NCI-H2029 (cell line): ENCODE measurements around the gene MTIF3.

Experiments
- DNase-seq: peaks from one replicate; lab custom pipeline; 2025; lab: John Stamatoyannopoulos, UW

MTIF3 gene, protein sequence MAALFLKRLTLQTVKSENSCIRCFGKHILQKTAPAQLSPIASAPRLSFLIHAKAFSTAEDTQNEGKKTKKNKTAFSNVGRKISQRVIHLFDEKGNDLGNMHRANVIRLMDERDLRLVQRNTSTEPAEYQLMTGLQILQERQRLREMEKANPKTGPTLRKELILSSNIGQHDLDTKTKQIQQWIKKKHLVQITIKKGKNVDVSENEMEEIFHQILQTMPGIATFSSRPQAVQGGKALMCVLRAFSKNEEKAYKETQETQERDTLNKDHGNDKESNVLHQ

DNA sequence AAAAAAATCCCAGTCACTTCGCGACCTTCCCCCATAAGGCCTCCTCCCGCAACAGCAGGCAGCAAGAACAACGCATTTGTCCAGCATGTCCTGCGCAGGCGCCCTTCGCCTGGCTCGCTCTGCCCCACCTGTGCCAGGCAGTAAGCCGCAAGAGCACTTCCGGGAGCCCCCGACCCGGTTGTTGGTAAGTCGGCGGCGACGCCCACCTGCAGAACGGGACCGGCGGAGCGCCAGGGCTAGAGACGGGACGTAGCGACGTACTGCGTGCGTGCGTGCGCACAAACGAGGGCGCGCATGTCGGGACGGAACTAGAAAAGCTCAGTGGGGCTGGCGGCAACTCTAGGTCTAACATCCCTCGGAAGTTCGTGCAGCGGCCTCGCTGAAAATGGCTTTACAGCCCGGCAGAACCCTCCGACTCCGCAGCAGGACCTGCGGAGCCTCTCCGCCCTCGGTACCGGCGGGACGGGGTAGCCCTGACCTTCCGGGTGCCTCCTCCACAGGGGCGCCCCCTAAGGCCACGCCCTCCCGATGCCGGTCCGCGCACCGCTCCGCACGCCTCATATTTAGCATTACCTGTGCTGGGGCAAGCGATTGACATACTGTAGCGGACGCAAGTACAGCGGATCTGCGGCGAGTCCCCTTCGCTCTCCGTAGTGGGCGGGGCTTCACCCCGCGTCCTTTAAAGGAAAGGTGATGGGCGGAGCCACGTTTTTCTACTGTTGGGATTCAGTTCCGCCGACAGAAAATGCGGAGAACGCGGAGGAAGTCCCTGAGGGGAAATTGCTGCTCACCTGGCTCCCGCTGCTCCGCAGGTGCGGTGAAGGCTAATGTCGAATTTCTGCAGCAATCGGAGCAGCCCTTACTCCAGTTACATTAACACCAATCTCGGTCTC lies at the start of gene MTIF3:
Gene MTIF3 (minus strand): TSS at position 629 of the 893 bp plus-strand sequence. CDS start 10,116 bp downstream, outside the sequence.
- DNase-seq = peak; percentile 90

DNA sequence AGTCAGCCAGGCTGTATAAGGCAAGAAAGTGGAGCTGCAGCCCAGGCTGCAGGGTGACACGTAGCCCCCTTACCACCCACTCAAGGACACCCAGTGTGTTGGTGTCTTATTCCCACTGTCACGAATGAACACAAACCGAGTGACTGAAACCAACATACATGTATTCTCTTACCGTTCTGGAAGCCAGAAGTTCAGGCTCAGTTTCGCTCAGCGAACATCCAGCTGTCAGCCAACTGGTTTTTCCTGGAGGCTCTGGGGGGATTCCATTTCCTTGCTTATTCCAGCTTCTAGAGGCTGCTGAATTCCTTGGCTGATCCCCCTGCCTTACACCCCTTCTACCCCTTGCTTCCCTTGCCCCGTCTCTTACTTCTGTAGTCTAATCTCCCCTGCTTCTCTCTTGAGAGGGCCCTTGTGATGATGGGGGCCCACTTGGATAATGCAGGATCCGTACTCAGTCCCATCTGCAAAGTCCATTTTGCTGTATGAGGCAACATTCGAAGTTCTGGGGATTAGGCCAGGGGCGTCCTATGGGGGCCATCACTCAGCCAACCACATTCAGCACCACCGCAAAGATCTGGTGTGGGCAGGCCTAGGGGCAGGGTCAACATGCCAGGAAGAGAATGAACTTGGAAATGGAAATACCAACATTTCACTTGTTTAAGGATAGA lies 47.3 kb upstream of the MTIF3 start:
- DNase-seq = no peak

DNA sequence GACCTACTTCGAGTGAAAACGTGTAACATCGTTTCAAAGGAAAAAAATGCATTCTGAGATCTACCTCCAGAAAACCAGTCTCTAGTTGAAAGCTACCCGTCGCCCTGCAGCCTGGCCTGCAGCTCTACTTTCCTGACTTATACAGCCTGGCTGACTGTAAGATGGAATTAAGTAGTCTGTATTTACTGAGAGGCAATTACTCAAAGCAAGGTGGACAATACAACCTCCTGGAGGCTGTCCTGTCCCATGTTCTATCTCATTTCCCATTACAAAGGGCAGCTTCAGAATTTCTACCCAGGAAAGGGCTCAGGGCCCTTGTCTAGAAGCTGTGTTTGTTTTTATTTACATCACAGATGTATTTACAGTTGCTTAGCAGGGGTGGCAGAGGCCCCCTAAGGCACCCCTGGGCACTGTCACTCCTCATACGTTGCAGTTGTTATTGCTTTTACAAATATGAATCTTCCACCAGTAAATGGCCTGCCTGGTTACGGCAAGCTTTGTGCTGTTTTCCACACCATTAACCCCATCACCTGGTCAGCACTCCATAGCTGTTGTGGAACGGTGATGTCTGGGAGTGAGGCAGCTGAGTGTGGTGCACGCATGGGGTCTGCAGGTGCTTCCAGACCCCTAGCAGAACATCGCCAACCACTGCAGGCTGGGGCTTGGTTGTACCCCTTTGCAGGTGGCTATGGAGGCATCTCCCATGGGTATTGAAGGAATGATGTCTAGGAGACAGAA lies 46.3 kb upstream of the MTIF3 start:
- DNase-seq = no peak

DNA sequence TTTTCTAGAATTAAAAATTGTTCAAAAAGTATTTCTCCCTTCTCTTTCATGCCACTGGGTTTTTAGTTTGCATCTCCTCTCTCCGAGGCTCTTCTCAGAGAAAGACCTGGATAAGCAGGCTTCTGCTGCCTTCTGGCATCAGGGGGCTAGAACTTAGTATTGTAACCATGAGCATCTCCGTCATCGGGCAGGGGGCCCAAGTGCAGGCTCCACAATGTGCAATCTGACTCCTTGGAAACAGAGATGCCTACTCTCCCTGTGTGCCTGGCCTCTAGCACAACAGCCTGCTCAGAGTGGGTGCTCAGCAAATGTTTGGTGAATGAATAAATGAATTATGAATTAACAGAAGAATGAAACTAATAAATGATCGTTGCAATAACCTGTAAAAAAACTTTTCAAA lies 45.6 kb upstream of the MTIF3 start:
- DNase-seq = no peak

DNA sequence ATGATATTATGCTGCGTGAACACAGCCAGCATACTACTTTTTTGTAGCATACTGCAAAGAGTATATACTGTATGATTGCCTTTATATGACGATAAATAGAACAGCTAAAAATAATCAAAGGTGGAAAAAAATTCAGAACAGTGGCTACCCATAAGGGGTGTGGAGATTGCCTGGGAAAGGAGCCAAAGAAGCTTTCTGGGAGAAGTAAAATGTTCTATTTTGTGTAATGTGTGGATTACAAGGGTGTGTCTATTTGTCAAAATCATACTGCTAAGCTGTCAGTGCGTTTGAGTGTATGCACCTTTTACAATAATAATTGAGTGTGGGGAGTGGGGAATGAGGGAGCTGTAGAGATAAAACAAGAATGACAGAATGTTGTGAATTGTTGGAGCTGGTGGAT lies 45.2 kb upstream of the MTIF3 start:
- no peak for DNase-seq

DNA sequence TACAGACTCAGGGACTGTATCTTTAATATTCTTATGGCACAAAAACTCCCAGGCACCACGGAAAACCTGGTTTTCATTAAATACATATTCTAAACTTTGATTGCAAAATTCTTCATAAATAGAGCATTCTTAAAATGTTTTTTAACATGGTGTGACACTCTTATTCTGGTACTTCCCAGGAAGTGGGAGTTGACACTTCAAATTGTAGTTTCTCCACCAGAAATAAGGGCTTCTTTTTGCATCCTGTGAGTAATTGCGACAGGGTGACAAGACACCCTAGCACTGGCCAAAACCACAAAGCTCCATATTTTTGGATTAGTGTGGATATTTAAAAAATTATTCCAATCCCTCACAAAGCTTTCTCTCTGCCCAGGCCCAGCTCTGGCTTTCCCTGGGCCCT lies 43.6 kb upstream of the MTIF3 start:
- DNase-seq = no peak

DNA sequence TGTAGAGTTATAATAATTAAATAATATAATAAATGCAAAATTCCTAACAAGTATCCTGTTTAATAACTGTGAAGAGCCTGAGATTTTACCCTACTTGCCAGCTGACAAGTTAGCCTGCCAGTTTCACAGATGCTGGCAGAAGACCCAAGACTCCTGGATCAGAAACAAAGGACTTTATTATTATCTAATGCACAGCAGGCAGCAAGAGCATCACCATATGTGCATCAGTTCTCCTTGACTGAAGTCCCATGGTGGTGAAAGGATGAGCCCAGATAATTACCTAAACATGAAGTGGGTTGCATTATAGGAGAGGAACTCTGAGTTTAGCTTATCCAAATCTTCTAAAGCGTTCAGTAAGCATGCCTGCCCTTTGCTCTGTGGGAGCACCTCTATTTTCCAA lies 39.1 kb upstream of the MTIF3 start:
- DNase-seq = no peak

DNA sequence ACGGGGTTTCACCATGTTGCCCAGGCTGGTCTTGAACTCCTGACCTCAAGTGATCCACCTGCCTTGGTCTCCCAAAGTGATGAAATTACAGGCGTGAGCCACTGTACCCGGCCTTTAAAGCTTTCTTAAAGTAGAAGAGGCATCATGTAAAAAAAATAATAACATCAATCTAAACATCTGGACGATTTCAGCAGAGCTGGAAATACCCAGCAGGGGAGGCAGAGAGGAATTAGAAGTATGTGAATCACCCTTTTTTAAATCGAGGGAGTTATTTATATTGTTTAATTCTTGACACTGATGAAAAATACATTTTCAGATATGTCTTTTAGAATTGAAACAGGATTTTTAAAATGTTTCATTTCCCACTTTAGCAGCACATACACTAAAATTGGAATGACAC lies 37.4 kb upstream of the MTIF3 start:
- DNase-seq = no peak

DNA sequence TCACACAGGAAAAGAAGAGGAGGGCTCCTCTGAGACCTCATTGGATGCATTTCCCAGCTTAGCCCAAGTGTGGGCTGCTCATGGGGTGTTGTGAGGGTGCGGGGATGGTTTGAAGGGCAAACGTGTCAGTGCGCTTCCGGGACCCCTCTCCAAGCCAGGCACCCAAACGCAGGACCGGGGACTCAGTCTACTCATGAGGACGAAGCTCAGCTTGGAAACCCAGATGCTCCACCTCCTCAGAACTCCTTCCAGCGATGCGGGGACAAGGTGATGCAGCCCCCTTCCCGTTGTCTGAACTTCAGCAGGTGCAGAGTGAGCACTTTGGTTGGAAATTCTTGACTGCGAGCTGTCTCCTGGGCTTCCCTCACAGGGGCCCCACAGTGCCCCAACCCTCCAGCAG lies 33.1 kb upstream of the MTIF3 start:
- DNase-seq = no peak

DNA sequence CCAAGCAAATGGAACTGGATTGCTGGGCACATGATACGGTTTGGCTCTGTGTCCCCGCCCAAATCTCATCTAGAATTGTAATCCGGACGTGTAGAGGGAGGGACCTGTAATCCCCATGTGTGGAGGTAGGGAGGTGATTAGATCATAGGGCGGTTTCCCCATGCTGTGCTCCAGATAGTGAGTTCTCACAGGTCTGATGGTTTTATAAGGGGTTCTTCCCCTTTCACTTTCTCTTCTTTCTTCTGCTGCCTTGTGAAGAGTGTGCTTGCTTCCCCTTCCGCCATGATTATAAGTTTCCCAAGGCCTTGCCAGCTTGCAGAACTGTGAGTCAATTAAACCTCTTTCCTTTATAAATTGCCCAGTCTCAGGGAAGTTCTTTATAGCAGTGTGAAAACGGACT lies 32.6 kb upstream of the MTIF3 start:
- DNase-seq = no peak

DNA sequence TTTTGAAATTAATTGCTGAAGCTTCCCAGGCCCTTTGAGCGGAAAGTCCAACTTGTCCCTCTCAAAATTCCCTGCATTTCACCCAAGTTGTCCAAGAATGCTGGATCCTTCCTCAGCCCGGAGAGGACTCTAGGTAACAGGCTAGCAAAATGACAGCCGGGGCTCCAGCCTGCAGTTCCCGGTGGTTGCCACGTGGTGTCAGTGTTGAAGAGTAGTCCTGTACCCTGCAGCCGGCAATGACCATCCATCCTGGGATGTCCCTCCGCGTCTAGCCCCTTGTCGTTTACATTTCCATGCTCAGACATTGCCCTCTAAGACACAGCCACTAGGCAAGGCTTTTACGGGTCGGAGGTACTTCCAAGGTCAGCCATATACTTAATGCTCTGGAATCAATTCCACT lies 31.4 kb upstream of the MTIF3 start:
- no peak for DNase-seq

DNA sequence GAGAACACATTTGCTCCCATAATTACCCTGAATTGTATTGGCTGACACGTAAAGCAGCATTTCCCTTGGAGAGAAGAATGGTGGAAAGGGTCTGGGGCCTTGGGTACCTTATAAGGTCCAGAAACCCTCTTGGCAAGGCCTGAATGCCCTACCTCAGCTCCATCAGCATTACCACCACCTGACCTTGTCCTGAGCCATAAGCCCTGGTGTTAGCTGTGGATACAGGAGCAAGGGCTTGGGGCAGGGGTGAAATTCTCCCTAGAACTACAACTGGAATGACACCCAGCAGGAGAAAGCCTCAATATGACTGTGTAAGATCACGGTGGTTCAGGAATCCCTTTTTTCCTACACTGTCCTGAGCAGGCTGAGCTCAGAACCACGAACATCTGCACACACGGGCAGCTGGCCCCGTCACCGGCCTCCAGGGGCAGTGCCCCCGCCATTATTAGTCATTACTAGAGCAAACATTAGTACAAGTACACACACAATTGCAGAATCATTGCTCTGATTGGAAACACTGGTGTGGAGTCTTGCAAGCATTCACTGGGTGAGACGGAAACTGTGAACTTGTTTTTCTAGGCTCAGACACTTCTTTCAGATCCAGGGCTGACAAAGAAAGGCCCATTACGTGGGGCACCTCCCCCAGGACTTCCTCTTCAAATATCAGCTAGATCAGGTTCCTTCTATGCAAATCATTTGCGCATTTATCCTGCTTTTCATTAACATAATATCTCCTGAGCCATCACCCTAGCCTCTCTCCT lies 26.8 kb upstream of the MTIF3 start:
- no peak for DNase-seq

DNA sequence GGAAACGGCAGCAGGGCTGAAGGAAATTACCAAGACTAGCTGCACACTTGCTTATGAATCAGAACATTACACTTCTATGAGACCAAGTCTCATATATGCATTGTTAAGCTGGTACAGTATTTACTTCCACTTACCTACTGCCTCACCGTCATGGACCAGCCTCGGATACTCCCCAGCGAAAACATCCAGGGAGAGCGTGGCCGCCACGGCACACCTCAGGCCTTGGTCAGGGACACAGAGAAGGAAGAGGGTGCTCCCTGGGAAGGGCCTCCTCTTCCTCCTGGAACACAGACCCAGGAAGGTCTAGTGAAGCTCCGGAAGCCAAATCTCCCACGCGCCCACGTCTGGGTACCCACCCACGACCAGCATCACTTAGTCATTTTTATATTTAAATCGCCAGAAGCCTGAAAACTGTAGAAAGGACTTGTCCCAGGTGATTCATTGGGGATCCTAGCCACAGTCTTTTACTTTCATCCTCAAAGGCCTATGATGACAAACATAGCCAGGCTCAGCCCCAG lies 24.4 kb upstream of the MTIF3 start:
- no peak for DNase-seq

DNA sequence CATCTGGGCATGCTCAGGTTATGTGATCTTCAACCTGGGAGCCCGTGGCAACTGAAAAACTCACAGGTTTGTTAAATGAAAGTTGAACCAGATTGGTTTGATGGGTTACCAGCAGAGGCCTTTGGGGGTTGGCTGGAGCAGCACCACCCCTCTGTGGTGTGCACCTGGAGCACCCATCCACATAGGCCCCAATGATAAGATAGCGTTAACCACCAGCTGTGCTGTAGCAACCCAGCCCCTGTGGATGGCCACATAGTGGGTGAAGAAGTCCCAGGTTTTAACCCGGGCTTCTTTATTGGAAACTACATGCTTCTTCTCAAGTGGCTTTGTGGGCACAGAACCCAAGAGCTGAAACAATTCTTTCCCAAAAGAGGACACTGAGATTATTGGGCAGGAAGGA lies 22.6 kb upstream of the MTIF3 start:
- DNase-seq = no peak

DNA sequence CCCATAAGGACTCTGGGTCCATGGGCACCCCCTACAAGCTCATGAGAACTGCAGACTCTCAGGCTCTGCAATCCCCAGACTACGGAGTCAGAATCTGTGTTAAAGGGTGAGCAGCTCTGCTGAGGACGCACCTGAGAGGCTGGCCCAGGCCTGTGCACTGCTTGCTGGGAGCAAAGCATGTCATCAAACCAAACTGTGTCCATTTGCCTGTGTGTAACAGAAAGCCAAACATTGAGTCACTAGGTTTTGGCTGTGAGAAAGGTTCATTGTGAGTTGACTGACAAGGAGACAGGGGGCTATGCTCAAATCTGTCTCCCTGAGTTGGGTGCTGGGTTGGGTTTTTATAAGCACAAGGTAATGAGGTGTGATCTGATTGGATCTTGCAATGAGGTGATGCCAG lies 22.1 kb upstream of the MTIF3 start:
- DNase-seq = no peak

DNA sequence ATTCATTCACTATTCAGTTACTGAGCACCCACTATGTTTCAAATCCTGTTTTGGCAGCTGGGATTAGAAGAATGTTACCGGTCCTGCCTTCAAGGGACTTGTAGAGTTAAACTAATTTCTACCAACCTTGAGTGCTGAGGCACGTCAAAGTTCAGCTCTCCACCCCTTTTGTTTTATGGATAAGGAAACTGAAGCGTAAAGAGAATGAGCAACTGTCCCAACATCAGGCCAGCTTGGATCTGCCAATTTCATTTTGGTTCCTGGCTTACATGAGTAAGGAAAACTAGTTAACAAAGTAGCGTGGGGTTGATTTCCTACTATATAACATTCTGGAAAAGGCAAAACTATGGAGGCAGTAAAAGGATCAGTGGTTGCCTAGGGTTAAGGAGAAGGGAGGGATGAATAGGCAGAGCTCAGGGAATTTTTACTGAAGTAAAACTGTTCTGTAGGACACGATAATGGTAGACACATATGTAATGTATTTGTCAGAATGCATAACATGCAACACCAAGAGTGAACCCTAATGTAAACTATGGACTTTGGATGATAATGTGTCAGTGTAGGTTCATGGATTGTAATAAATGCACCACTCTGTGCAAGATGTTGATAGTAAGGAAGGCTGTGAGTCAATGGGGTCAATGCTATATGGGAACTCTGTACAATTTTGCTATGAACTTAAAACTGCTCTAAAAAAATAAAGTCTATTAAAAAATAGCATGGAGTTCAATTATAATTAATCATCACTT lies 19.9 kb upstream of the MTIF3 start:
- DNase-seq = no peak

DNA sequence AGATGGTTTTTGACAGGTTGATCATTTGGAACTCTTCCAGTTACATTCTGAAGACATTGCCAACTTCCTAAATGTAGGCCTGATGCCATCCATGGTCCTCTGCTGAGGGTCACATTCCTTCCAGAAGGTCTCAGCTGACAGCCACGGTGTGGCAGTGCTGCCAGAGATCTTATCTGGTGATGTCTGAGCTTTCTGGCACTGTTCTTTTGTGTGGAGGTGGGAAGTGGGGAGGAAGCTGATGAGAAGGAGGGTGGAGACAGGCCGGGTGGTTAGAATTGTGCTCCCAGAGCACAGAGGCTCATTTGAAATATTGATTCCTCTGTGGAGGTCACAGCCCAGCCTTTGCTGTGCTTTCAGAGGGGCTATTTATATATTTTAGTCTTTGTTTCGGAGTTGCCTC lies 16.1 kb upstream of the MTIF3 start:
- DNase-seq = no peak

DNA sequence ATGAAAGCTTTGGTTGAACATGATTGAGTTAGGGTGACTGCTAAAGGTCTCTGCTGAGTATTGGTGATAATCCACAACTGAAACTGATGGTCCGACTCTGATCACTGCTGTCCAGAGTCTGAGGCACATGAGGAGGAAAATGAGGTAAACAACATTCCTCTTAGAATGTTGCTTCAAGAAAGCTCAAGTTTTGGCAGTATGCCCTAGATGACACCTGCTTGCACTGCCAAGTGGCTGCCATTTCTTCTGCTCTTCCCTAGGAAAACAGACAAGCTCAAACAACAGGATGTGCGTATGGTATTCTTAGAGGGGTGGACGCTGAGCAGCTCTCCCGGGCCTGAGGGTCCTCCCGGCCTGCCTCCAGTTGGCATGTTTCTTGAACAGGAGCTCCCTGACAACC lies 15.2 kb upstream of the MTIF3 start:
- no peak for DNase-seq

DNA sequence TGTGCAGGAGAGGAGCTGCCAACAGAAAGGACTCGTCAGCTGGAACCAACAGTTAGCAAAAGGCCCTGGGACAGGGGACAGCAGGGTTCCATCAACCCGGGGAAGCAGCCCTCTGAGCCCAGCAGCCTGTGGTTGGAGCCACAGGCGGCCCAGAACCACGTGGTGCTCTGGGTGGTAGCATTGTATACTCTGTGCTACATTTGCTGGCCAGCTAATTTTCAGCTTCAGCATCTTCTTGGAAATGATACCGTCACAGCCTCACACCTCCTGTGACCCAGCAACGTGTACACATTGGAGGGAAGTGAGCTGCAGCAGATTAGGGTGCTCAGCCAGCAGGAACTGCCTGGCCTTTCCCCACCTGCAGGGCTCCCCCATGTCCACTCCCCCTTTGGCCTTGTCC lies 13.1 kb upstream of the MTIF3 start:
- DNase-seq = no peak

DNA sequence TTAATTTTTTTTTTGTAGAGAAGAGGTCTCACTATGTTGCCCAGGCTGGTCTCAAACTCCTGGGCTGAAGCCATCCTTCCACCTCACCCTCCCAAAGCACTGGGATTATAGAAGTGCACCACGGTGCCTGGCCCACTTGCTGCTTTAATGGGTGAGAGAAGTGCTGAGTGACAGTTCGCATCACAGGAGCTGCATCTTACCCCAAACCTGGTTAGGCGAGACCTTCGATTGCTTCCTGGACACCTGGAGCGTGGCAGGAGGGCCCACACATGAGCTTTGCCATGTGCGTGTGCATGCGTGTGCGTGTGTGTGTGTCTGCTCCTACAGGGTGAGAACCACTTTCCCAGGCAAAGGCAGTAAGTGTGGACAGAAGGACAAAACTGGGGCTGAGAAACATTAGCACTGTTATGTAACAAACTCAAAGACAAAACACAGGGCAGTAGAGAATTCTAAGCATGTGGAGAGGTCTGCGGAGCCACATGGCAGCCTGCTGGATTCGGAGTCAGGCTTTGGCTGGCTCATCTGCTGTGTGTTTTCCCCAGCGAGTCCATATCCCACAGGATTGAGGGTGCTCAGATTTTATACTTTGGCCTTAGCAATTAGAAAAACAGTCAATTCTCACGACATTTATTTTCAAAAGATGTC lies 11.7 kb upstream of the MTIF3 start:
- DNase-seq = no peak
